Panc1 (cell line): ENCODE data around the gene TARBP2.

ENCODE experiments used
- TCF7L2 ChIP-seq: IDR thresholded peaks from 2 replicates; pipeline ENCODE4 v1.6.1; 2011; ENCODE audit warnings: mild to moderate bottlenecking, low read depth, low read length, inconsistent platforms
- TF ChIP-seq, protein P1 (sequence below): fragments of 450-650 bp; IDR thresholded peaks from 2 replicates; pipeline ENCODE4 v1.5.1; 2017; ENCODE audit warnings: mild to moderate bottlenecking

DNA sequence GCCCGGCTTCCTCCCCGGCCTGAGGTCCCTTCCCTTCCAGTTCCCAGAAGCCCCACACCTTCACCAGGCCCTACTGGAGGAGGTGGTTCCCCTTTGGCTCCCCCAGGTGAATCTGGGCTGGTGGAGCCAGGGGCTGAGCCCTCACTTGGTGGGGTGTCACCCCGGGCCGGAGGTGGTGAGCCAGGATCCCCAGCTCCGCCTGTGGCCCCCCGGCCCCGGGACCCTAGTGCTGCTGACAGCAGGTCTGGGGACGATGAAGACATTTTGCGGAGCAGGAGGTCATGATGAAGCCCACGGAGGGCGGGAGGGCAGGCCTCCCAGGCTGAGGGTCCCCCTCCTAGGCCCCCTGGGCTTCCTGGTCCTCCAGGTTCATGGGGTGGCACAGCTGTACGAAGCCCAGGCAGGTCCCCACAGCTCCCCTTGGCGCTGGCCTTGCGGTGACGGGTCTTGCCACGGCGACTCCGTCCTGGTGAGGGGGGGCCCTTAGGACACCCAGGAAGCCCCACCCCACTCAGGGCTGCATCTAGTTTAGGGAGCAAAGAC, 18.4 kb upstream of the TARBP2 start:
- TF ChIP-seq, protein P1, sequence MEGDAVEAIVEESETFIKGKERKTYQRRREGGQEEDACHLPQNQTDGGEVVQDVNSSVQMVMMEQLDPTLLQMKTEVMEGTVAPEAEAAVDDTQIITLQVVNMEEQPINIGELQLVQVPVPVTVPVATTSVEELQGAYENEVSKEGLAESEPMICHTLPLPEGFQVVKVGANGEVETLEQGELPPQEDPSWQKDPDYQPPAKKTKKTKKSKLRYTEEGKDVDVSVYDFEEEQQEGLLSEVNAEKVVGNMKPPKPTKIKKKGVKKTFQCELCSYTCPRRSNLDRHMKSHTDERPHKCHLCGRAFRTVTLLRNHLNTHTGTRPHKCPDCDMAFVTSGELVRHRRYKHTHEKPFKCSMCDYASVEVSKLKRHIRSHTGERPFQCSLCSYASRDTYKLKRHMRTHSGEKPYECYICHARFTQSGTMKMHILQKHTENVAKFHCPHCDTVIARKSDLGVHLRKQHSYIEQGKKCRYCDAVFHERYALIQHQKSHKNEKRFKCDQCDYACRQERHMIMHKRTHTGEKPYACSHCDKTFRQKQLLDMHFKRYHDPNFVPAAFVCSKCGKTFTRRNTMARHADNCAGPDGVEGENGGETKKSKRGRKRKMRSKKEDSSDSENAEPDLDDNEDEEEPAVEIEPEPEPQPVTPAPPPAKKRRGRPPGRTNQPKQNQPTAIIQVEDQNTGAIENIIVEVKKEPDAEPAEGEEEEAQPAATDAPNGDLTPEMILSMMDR, result no peak
- TF ChIP-seq TCF7L2, result no peak
